DMS53 treated with DMSO at 0.1 percent for 48 hours (cell line): ENCODE data around the gene DNAJA4.

Source experiments
- DNase-seq: peaks from one replicate; lab custom pipeline; 2025; ENCODE audit not compliant: unreplicated experiment; lab: John Stamatoyannopoulos, UW

Gene DNAJA4

DNA sequence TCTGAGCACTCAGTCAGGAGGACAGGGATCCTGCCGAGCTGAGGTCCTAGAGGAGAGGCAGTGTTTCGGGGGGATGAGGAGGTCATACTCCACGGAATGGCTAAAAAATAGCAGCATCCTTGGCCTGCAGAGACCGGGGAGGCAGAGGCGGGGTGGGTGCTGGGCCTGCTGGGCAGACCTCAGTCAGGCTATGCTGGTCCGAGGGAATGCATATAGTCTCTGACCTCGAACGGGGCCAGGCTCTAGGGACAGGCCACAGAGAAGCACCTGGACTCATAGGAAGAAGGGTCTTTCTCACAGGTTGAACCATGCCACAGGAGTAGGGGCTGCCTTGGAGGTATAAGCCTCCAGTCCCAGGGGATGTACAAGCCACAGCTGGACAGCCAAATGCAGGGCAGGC lies 49.0 kb downstream of the DNAJA4 start:
- no peak for DNase-seq

DNA sequence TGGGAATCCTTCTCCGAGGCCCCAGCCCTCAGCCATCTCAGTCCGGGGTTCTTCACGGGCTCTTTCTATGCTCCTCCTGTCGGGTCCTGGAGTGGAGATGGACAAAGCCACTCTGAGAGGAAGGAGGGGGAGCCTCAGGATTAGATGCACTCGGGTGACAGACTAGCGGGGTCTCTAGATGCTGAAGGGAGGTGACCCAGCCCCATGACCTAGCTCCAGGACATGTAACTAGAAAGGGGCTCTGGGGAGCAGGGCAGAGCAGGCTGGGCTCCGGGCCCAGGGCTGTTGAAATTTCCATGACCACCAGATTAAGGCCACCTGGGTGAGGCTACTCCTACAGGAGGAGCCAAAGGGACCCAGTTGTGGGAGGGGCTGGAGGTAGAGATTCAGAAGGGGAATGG lies 49.8 kb downstream of the DNAJA4 start:
- DNase-seq: no peak

DNA sequence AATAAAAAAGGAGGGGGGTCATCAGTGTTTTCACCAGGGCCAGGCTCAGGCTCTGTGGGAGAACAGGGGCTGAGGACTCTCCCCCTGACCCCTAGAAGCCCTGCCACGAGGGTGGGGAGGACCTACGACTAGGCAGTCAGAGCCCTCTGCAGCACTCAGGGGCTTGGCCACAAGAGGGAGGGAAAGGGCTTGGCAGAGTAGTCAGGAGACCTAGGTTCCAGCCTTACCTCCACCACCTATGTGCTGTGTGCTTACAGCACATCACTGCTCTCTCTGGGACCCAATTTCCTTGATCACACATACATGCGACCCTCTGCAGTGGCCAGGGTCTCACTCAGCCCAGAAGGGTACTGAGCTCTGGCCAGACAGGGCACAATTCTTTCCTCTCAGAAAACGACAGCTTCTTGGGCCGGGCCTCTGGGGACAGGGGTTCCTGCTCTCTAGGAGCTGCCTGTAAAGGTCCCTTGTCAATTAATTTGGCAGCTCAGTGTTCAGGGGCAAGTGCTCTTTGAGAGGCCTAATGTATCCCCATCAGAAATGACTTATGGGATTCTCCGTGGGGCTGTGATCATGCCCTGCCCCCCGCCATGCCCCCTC lies 51.4 kb downstream of the DNAJA4 start:
- DNase-seq: no peak

GRCh38 chr15:78316283-78317083 lies 52.1 kb downstream of the DNAJA4 start:
- DNase-seq: no peak

DNA sequence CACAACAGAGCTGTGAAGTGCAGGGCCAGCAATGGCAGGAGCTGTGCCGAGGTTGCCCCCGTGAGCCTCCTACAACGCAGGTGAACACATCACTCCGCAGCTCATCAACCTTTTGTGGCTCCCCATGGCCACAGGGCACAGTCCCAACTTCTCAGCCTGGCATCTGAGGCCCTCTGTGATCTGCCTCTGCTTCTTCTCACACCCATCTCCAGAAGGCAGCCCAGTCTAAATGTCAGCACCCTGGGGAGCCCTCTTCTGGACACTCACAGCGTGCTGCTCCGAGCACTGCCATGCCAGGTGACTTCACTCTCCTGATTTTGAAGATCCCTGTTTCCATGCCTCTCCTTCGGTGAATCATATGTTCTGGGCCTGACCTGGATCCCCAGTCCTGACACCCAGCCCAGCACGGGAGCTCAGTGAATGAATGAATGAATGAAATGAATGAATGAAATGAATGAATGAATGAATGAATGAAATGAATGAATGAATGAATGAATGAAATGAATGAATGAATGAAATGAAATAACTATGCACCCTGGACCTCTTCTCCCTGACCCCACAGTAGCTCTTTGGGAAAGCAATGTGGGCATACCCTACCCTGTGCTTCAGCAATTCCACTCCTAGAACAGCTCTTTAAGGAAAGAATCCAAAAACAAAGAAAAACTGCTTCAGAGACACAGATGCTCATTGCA lies 52.9 kb downstream of the DNAJA4 start:
- DNase-seq: no peak

- no peak for DNase-seq
Measured at GRCh38 chr15:78319588-78319987, 55.2 kb downstream of the DNAJA4 start.

- no peak for DNase-seq
Measured at GRCh38 chr15:78320183-78320582, 55.8 kb downstream of the DNAJA4 start.

DNA sequence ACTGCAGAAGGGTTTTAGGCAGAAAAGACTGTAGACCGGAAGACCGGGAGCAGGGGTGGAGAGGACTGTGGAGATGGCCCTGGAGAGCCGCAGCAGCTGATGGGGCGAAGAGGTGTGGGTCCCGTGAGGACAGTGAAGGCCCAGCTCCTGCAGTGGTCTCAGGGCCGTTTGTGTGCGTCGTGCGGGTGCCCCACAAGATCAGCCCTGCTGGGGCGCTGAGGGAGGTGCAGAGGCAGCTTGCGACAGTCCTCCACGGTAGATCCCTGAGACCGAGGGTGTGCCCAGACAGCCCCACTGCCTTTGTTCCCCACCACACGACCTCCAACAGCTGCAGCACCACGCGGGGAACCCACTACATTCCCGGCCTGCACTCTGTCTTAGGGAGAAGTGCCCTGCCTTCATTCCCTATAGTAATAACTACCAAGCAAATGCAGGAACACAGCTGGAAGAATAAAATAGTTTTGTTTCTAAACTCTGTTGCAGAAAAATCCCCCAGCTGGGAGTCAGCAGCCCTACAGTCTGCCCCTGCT lies 56.7 kb downstream of the DNAJA4 start:
- no peak for DNase-seq

DNA sequence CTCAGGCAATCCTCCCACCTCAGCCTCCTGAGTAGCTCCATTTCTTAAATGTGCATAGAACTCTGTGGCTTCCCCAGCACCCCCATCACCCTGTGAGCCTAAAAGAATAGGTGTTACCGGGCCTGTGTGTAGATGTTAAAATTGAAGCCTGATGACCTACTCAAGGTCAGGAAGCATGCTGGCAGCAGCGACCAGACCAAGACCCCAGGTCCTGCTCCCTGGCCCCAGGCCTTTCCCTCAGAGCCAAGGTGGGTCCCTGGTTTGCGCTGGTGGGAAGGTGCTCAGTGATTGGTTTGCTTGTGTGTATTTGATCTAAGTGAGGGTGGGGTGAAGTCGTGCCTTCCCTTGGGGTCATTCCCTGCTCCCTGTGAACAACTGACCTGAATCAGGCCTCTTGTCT lies 57.4 kb downstream of the DNAJA4 start:
- DNase-seq: no peak

GRCh38 chr15:78322243-78322642 lies 57.9 kb downstream of the DNAJA4 start:
- DNase-seq: peak; percentile 41

DNA sequence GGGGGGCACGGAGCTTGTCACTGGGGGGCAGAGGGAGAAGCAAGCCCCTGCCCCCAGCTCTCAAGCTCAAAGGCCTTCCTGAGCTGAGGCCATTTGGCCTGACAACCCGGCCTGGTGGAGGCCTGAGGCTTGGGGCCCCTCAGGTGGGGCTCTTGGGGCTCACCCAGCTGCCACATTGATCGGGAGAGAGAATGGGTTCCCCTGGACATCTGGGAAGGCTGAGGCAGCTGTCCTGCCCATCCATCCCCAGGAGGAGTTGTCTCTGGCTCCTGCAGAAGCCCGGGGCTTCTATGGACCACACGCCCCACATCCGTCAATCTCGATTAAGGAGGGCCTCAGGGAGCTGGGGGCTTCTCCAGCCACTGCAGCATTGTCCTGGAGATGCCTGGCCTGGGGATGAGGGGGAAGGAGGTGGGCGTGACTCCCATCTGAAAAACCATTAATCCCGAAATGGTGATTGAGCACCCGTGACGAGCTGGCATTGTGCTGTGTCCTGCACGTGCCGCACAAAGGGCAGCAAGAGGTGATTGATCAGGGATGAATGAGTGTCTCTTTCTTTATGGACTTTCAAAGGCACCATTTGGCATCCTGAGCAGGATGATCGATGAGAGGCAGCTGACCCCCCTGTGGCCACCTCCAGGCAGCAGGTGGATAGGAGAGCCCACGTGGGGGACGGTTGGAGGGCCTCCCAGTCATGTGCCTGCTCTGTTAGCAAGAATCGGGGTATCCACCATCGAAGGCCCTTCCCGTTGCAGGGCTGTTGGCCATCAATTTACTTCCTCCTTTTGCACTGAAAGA lies 58.6 kb downstream of the DNAJA4 start:
- no peak for DNase-seq

- no peak for DNase-seq
Measured at GRCh38 chr15:78323693-78324092, 59.3 kb downstream of the DNAJA4 start.

DNA sequence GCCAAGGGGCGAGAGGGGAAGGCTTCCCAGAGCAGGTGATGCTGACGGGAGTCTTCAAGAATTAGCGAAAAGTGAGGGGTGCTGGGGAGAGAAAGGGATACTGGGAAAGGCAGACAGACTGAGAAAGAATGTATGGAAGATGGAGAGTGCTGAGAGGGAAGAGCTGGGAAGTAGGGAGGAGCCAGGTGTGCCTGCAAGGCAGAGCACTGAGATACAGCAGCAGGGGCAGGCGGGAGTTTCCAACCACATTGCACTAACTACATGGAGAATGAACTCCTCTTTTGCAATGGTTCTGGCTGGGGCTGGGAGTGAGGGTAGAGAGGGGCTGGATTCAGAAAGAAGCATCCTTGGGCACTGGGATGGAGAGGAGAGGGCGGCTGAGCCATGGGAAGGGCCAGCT lies 59.8 kb downstream of the DNAJA4 start:
- DNase-seq: no peak

DNA sequence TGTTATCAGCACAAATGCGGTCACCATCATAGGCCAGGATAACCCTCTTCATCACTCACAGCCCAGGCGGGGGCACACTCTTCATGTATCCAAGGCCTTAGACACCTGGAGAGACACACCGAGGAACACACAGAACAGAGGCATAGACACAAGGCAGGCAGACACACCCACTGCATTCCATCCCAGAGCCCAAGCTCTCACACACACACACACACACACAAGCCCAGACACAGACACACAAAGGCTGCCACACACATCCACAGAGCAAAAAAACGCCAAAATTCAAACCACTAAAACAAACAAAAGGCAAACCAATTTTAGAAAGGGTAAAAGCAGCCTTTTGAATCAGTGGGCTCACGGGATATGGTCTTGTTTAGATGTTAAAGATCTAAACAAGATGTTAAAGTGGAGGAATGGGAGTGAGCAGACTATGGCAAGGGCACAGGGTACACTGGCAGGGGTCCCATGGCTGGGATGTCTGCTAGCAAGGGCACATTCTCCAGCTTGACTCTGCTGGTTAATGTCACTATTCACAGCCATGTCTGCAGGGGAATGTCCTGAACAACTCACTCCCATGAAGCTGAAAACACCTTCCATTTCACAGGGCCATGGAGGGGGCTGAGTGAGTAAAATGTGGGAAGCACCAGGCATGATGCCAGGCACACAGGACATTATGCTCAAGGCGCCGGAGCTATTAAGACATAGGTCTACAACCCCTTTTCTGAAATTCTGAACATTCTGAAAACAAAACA lies 60.9 kb downstream of the DNAJA4 start:
- no peak for DNase-seq

DNA sequence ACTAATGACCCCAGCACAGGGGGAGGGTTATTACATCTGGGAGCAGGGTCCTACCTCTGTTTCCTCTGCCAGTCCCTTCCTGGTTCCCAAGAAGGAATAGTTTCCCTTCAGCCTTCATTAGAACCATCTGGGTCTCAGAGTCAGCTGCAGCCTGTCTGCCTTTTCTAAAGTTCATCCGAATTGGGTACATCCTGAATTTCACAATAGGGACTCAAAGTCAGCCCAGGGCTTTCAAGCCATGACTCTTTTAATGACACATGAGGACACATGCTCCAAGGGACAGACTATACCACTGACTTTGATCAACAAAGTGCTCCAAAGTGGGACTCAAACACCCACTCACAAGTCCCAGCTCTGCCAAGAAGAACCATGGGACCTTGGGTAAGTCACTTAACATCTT lies 63.1 kb downstream of the DNAJA4 start:
- no peak for DNase-seq

- no peak for DNase-seq
Measured at GRCh38 chr15:78329625-78330024, 65.3 kb downstream of the DNAJA4 start.
